Loucy (cell line): ENCODE results near the gene LAYN.
A peak's percentile ranks its signal among the peaks of the same experiment; 100 is the strongest.

Experiments
- H2AFZ ChIP-seq: fragments of 200-600 bp; sonication (generic); 2 replicates; pipeline ENCODE4 v1.6.0; 2016; ENCODE audit warnings: antibody characterized with exemption, mild to moderate bottlenecking, low read length, moderate library complexity
- H3F3A ChIP-seq: fragments of 200-600 bp; 2 replicates; pipeline ENCODE4 v1.6.0; 2016; ENCODE audit warnings: antibody characterized with exemption, low read depth, mild to moderate bottlenecking
- H3K27me3 ChIP-seq: fragments of 200-600 bp; sonication (generic); 2 replicates; pipeline ENCODE4 v1.6.1; 2014; ENCODE audit warnings: low read length, mild to moderate bottlenecking; ENCODE audit not compliant: insufficient read depth, poor library complexity, severe bottlenecking
- H3K36me3 ChIP-seq: fragments of 200-600 bp; sonication (generic); 2 replicates; pipeline ENCODE4 v1.6.1; 2016; ENCODE audit warnings: low read length; ENCODE audit not compliant: insufficient read depth
- H3K4me1 ChIP-seq: fragments of 200-600 bp; sonication (generic); 2 replicates; pipeline ENCODE4 v1.5.1; 2014; ENCODE audit warnings: low read length, mild to moderate bottlenecking; ENCODE audit not compliant: insufficient read depth, poor library complexity, severe bottlenecking
- H3K4me2 ChIP-seq: fragments of 200-600 bp; sonication (generic); 2 replicates; pipeline ENCODE4 v1.6.0; 2014; ENCODE audit warnings: antibody characterized with exemption, low read length, low read depth, mild to moderate bottlenecking; ENCODE audit not compliant: poor library complexity, severe bottlenecking
- H3K4me3 ChIP-seq: fragments of 200-600 bp; sonication (generic); 2 replicates; pipeline ENCODE4 v1.5.1; 2014; ENCODE audit warnings: low read length, mild to moderate bottlenecking, mixed read lengths; ENCODE audit not compliant: poor library complexity, severe bottlenecking
- H3K79me2 ChIP-seq: fragments of 200-600 bp; sonication (generic); 2 replicates; pipeline ENCODE4 v1.6.1; 2014; ENCODE audit warnings: low read length; ENCODE audit not compliant: insufficient read depth
- H3K9ac ChIP-seq: fragments of 200-600 bp; sonication (generic); 2 replicates; pipeline ENCODE4 v1.6.0; 2014; ENCODE audit warnings: mild to moderate bottlenecking, low read depth, low read length, moderate library complexity; ENCODE audit not compliant: poor library complexity, severe bottlenecking
- H3K9me2 ChIP-seq: fragments of 200-600 bp; sonication (generic); replicated peaks from 2 replicates; pipeline ENCODE4 v1.6.1; 2016; ENCODE audit warnings: low read depth, low read length, mixed read lengths
- H3K9me3 ChIP-seq: fragments of 200-600 bp; sonication (generic); 2 replicates; pipeline ENCODE4 v1.6.1; 2014; ENCODE audit warnings: mild to moderate bottlenecking, antibody characterized with exemption, low read length, low read depth; ENCODE audit not compliant: insufficient read depth
- H4K20me1 ChIP-seq: fragments of 200-600 bp; sonication (generic); 2 replicates; pipeline ENCODE4 v1.6.0; 2014; ENCODE audit warnings: antibody characterized with exemption, low read length, mild to moderate bottlenecking; ENCODE audit not compliant: insufficient read depth, poor library complexity, severe bottlenecking
- EZH2phosphoT487 ChIP-seq: fragments of 200-600 bp; IDR thresholded peaks from 2 replicates; pipeline ENCODE4 v1.6.1; 2018; ENCODE audit warnings: antibody characterized with exemption, mild to moderate bottlenecking, moderate library complexity, borderline replicate concordance
- TF ChIP-seq, protein P1 (sequence below): fragments of 200-600 bp; sonication (generic); conservative IDR thresholded peaks from 2 replicates; pipeline ENCODE4 v1.5.1; 2014; ENCODE audit warnings: mild to moderate bottlenecking, antibody characterized with exemption, low read length

The LAYN gene

GRCh38 chr11:111518668-111519067, 21.9 kb upstream of the LAYN start:
- H3K4me3 ChIP-seq, result no peak overlapping the region
- TF ChIP-seq, protein P1, sequence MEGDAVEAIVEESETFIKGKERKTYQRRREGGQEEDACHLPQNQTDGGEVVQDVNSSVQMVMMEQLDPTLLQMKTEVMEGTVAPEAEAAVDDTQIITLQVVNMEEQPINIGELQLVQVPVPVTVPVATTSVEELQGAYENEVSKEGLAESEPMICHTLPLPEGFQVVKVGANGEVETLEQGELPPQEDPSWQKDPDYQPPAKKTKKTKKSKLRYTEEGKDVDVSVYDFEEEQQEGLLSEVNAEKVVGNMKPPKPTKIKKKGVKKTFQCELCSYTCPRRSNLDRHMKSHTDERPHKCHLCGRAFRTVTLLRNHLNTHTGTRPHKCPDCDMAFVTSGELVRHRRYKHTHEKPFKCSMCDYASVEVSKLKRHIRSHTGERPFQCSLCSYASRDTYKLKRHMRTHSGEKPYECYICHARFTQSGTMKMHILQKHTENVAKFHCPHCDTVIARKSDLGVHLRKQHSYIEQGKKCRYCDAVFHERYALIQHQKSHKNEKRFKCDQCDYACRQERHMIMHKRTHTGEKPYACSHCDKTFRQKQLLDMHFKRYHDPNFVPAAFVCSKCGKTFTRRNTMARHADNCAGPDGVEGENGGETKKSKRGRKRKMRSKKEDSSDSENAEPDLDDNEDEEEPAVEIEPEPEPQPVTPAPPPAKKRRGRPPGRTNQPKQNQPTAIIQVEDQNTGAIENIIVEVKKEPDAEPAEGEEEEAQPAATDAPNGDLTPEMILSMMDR, result no peak
- TF ChIP-seq EZH2phosphoT487, result no peak
- no peaks in the 10 kb centered on the region for H3K36me3 ChIP-seq
- no peak overlapping the region for H3K9ac ChIP-seq
- no peaks in the 10 kb centered on the region for H3K9me3 ChIP-seq
- peak overlapping the region; percentile 45; the same call in 1 of the 2 replicates for H2AFZ ChIP-seq
- H3K9me2 ChIP-seq, result no peaks in the 10 kb centered on the region
- no peaks in the 10 kb centered on the region for H3K4me1 ChIP-seq
- H3K4me2 ChIP-seq, result no peak overlapping the region
- H3F3A ChIP-seq, result no peaks in the 10 kb centered on the region
- H4K20me1 ChIP-seq, result no peaks in the 10 kb centered on the region
- H3K27me3 ChIP-seq, result no peaks in the 10 kb centered on the region
- H3K79me2 ChIP-seq, result no peaks in the 10 kb centered on the region

DNA sequence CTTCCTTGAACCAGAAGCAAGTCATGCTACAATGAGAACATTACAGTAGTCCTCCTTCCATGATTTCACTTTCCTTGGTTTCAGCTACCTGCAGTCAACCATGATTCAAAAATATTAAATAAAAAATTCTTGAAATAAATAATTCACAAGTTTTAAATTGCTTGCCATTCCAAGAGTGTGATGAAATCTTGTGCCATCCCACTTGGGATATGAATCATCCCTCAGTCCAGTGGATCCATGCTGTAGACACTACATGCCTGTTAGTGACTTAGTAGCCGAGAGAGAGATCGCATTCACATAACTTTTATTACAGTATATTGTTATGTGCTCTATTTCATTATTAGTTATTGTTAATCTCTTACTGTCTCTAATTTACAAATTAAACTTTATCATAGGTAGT, 20.0 kb upstream of the LAYN start:
- H3K4me3 ChIP-seq, result no peak overlapping the region
- no peak overlapping the region for H3K9ac ChIP-seq
- no peaks in the 10 kb centered on the region for H3K36me3 ChIP-seq
- H3K4me2 ChIP-seq, result no peak overlapping the region
- no peak for TF ChIP-seq EZH2phosphoT487
- TF ChIP-seq, protein P1, result no peak
- H3K79me2 ChIP-seq, result no peaks in the 10 kb centered on the region
- H2AFZ ChIP-seq, result no peak overlapping the region
- H4K20me1 ChIP-seq, result no peaks in the 10 kb centered on the region
- H3K9me2 ChIP-seq, result no peaks in the 10 kb centered on the region
- H3K27me3 ChIP-seq, result no peaks in the 10 kb centered on the region
- H3K9me3 ChIP-seq, result no peaks in the 10 kb centered on the region
- H3F3A ChIP-seq, result no peaks in the 10 kb centered on the region
- H3K4me1 ChIP-seq, result peaks cover 7% of the 10 kb centered on the region

- H3K4me2 ChIP-seq, result no peak overlapping the region
- H3K27me3 ChIP-seq, result no peaks in the 10 kb centered on the region
- TF ChIP-seq, protein P1, result no peak
- TF ChIP-seq EZH2phosphoT487, result no peak
- H3K9me2 ChIP-seq, result no peaks in the 10 kb centered on the region
- no peaks in the 10 kb centered on the region for H3K79me2 ChIP-seq
- no peaks in the 10 kb centered on the region for H3F3A ChIP-seq
- no peaks in the 10 kb centered on the region for H3K9me3 ChIP-seq
- peaks cover 10% of the 10 kb centered on the region for H3K4me1 ChIP-seq
- H3K4me3 ChIP-seq, result no peak overlapping the region
- no peak overlapping the region for H2AFZ ChIP-seq
- no peak overlapping the region for H3K9ac ChIP-seq
- no peaks in the 10 kb centered on the region for H3K36me3 ChIP-seq
- no peaks in the 10 kb centered on the region for H4K20me1 ChIP-seq
Observed at GRCh38 chr11:111521135-111521534, 19.4 kb upstream of the LAYN start.
